ENCODE results near the gene TFB1M. TPM values are rescaled to one million over a fixed set of nuclear protein-coding genes. Genes with fewer than 3 reads are reported as not detected.

Gene TFB1M
- total RNA-seq, 2 donors from 2014 or later = 24.1 to 44.1 TPM

Other genes starting within 250 kb of the TFB1M start
- gene CLDN20, start 50.5 kb downstream of the TFB1M start, total RNA-seq = not detected
- not detected for gene NOX3, start 141.4 kb upstream of the TFB1M start, total RNA-seq

Data from natural killer cell treated with Interleukin-12 subunit alpha and Interleukin-12 subunit beta and Interleukin-15 and Interleukin-18, amount 100 ng/mL, for 72 hours (primary cell).